IMR-90 (cell line): Measurements from ENCODE around the gene CD244. TPM values are rescaled to one million over a fixed set of nuclear protein-coding genes. Genes with fewer than 3 reads are reported as not detected.

ENCODE experiments used
- ATAC-seq: fragments of 200-7000 bp; cut with Tn5 transposase; 2 replicates; pipeline ENCODE4 v1.9.1; 2020; ENCODE audit warnings: low read depth, mild to moderate bottlenecking, moderate library complexity
- BruUV-seq: library from RNA; stranded (reverse); fragments of 400-500 nt; replicated peaks from 2 replicates; lab custom pipeline; 2021; lab: Mats Ljungman, UMichigan
- CTCF ChIA-PET: fragments of 300-600 bp; formaldehyde crosslinking; extraction: SDS; loops from one replicate; lab custom pipeline; 2021; ENCODE audit warnings: antibody characterized with exemption; lab: Yijun Ruan, JAX
- POLR2A ChIA-PET: fragments of 300-600 bp; sonication (Branson Sonifier 250); formaldehyde crosslinking; loops from one replicate; lab custom pipeline; 2022; ENCODE audit warnings: antibody characterized with exemption; ENCODE audit not compliant: unreplicated experiment; lab: Charles Lee
- DNase-seq: peaks from one replicate; pipeline ENCODE4 v3.0.0; 2013
- H2AFZ ChIP-seq: replicated peaks from 2 replicates; pipeline ENCODE3; 2013; ENCODE audit warnings: low read length, mild to moderate bottlenecking; ENCODE audit not compliant: poor library complexity
- H2AK5ac ChIP-seq: 2 replicates; pipeline ENCODE4 v1.6.1; 2013; ENCODE audit warnings: low read depth, low read length, inconsistent platforms
- H2AK9ac ChIP-seq: replicated peaks from 2 replicates; pipeline ENCODE3; 2013; ENCODE audit warnings: mild to moderate bottlenecking, low read depth, low read length, moderate library complexity; ENCODE audit not compliant: poor library complexity
- H2BK120ac ChIP-seq: 2 replicates; pipeline ENCODE4 v1.6.1; 2013; ENCODE audit warnings: low read depth, low read length, inconsistent platforms
- H2BK15ac ChIP-seq: 3 replicates; pipeline ENCODE4 v1.6.1; 2013; ENCODE audit warnings: low read depth, low read length, inconsistent platforms
- H2BK20ac ChIP-seq: 2 replicates; pipeline ENCODE4 v1.6.1; 2013; ENCODE audit warnings: low read depth, mild to moderate bottlenecking, inconsistent platforms, low read length, moderate library complexity
- H2BK5ac ChIP-seq: 2 replicates; pipeline ENCODE4 v1.6.1; 2013; ENCODE audit warnings: mild to moderate bottlenecking, low read depth, low read length, inconsistent platforms; ENCODE audit not compliant: poor library complexity, severe bottlenecking
- H3K14ac ChIP-seq: replicated peaks from 2 replicates; pipeline ENCODE4 v1.6.1; 2013; ENCODE audit warnings: low read depth, low read length, inconsistent platforms
- H3K18ac ChIP-seq: 2 replicates; pipeline ENCODE4 v1.6.1; 2013; ENCODE audit warnings: low read depth, low read length, control low read depth
- H3K23ac ChIP-seq: 2 replicates; pipeline ENCODE4 v1.6.1; 2013; ENCODE audit warnings: low read depth, low read length, inconsistent platforms
- H3K27ac ChIP-seq: 2 replicates; pipeline ENCODE4 v1.5.1; 2013; ENCODE audit warnings: mild to moderate bottlenecking, control low read depth, low read length; ENCODE audit not compliant: insufficient read depth
- H3K27me3 ChIP-seq: 2 replicates; pipeline ENCODE4 v1.6.1; 2013; ENCODE audit warnings: low read length; ENCODE audit not compliant: control insufficient read depth, insufficient read depth
- H3K36me3 ChIP-seq: 2 replicates; pipeline ENCODE4 v1.6.1; 2013; ENCODE audit warnings: low read length, mixed read lengths; ENCODE audit not compliant: control insufficient read depth, insufficient read depth
- H3K4ac ChIP-seq: 2 replicates; pipeline ENCODE4 v1.6.1; 2013; ENCODE audit warnings: low read depth, low read length, inconsistent platforms
- H3K4me1 ChIP-seq: 2 replicates; pipeline ENCODE4 v1.6.1; 2013; ENCODE audit warnings: low read length, mixed read lengths; ENCODE audit not compliant: control insufficient read depth, insufficient read depth
- H3K4me2 ChIP-seq: 2 replicates; pipeline ENCODE4 v1.6.1; 2013; ENCODE audit warnings: low read depth, mild to moderate bottlenecking, control low read depth, low read length, moderate library complexity
- H3K4me3 ChIP-seq: 2 replicates; pipeline ENCODE4 v1.5.1; 2013; ENCODE audit warnings: low read depth, mild to moderate bottlenecking, control low read depth, low read length, moderate library complexity; ENCODE audit not compliant: insufficient read depth
- H3K56ac ChIP-seq: 2 replicates; pipeline ENCODE4 v1.6.1; 2013; ENCODE audit warnings: low read length, inconsistent platforms; ENCODE audit not compliant: insufficient read depth; ENCODE audit errors: extremely low read depth
- H3K79me1 ChIP-seq, 2 experiments: 2 replicates each; pipeline ENCODE4 v1.6.1; 2013; ENCODE audit warnings: low read length in 2 of 2, inconsistent platforms in 1 of 2, low read depth in 1 of 2
- H3K9ac ChIP-seq: 2 replicates; pipeline ENCODE4 v1.6.1; 2013; ENCODE audit warnings: low read depth, low read length, control low read depth
- H3K9me1 ChIP-seq: 2 replicates; pipeline ENCODE4 v1.6.1; 2013; ENCODE audit warnings: low read length, inconsistent platforms; ENCODE audit not compliant: insufficient read depth
- H3K9me3 ChIP-seq: 2 replicates; pipeline ENCODE4 v1.6.1; 2013; ENCODE audit warnings: low read length; ENCODE audit not compliant: control insufficient read depth, insufficient read depth
- H4K20me1 ChIP-seq: 2 replicates; pipeline ENCODE4 v1.6.1; 2013; ENCODE audit warnings: low read length, inconsistent platforms; ENCODE audit not compliant: insufficient read depth
- H4K5ac ChIP-seq: 2 replicates; pipeline ENCODE4 v1.6.1; 2013; ENCODE audit warnings: mild to moderate bottlenecking, low read depth, low read length, control low read depth
- H4K8ac ChIP-seq, 2 experiments: 2 replicates each; pipeline ENCODE4 v1.6.1; 2013; ENCODE audit warnings: low read depth in 2 of 2, low read length in 2 of 2, control low read depth in 1 of 2, inconsistent platforms in 1 of 2
- H4K91ac ChIP-seq: 2 replicates; pipeline ENCODE4 v1.6.1; 2013; ENCODE audit warnings: low read depth, low read length, inconsistent platforms; ENCODE audit not compliant: insufficient read depth
- BHLHE40 ChIP-seq: fragments of 150-350 bp; IDR thresholded peaks from 2 replicates; pipeline ENCODE4 v1.6.1; 2016; ENCODE audit warnings: mild to moderate bottlenecking, low read depth, low read length
- CHD1 ChIP-seq: IDR thresholded peaks from 2 replicates; pipeline ENCODE4 v1.6.1; 2012; ENCODE audit warnings: low read depth, low read length, improper control_type of control experiment
- ELK1 ChIP-seq: fragments of 150-350 bp; IDR thresholded peaks from 2 replicates; pipeline ENCODE4 v1.6.1; 2016; ENCODE audit warnings: low read depth, mild to moderate bottlenecking, low read length, moderate library complexity, borderline replicate concordance
- FOS ChIP-seq: fragments of 150-350 bp; IDR thresholded peaks from 2 replicates; pipeline ENCODE4 v1.6.1; 2016; ENCODE audit warnings: low read depth, low read length
- MAZ ChIP-seq: IDR thresholded peaks from 2 replicates; pipeline ENCODE4 v1.6.1; 2012; ENCODE audit warnings: low read depth, mild to moderate bottlenecking, low read length, improper control_type of control experiment, moderate library complexity, borderline replicate concordance
- MXI1 ChIP-seq: IDR thresholded peaks from 2 replicates; pipeline ENCODE4 v1.6.1; 2012; ENCODE audit warnings: low read depth, mild to moderate bottlenecking, low read length, moderate library complexity, borderline replicate concordance
- NFE2L2 ChIP-seq: fragments of 150-350 bp; IDR thresholded peaks from 2 replicates; pipeline ENCODE4 v1.6.1; 2016; ENCODE audit warnings: low read depth, mild to moderate bottlenecking, low read length
- POLR2A ChIP-seq: IDR thresholded peaks from 2 replicates; pipeline ENCODE4 v1.6.1; 2012; ENCODE audit warnings: mild to moderate bottlenecking, low read depth, low read length
- RAD21 ChIP-seq: IDR thresholded peaks from 2 replicates; pipeline ENCODE4 v1.6.1; 2012; ENCODE audit warnings: low read length, improper control_type of control experiment
- RCOR1 ChIP-seq: IDR thresholded peaks from 2 replicates; pipeline ENCODE4 v1.6.1; 2012; ENCODE audit warnings: mild to moderate bottlenecking, low read length, improper control_type of control experiment; ENCODE audit not compliant: insufficient replicate concordance
- RFX5 ChIP-seq: IDR thresholded peaks from 2 replicates; pipeline ENCODE4 v1.8.0; 2012; ENCODE audit warnings: low read depth, mild to moderate bottlenecking, low read length, moderate library complexity
- SMC3 ChIP-seq: fragments of 150-350 bp; IDR thresholded peaks from 2 replicates; pipeline ENCODE4 v1.6.1; 2016; ENCODE audit warnings: low read depth, mild to moderate bottlenecking, antibody characterized with exemption, low read length, moderate library complexity
- USF2 ChIP-seq: fragments of 150-350 bp; IDR thresholded peaks from 2 replicates; pipeline ENCODE4 v1.6.1; 2017; ENCODE audit warnings: mild to moderate bottlenecking, antibody characterized with exemption, low read length, low read depth
- WGBS, 2 experiments: methylation state at CpG; one replicate each; pipeline versions ENCODE4 v1.1.5 to v1.1.7; 2013; ENCODE audit warnings: missing lambda C conversion rate in 2 of 2; ENCODE audit not compliant: insufficient read length in 1 of 2; ENCODE audit errors: extremely low coverage in 2 of 2; 5-methylcytosine and 5-hydroxymethylcytosine counted together
- dilution Hi-C: fragments of 300-500 bp; cut with HindIII; formaldehyde crosslinking; loops from one replicate; pipeline ENCODE4 v1.14.3; 2018; ENCODE audit warnings: low sequenced_read_pairs; ENCODE audit not compliant: unreplicated experiment
- in situ Hi-C: fragments of 300-500 bp; cut with MboI; formaldehyde crosslinking; loops from 3 replicates; pipeline ENCODE4 v1.14.3; 2019; ENCODE audit warnings: low sequenced_read_pairs, inconsistent platforms, mixed read lengths
- intact Hi-C: fragments of 100-400 bp; cut with micrococcal nuclease; formaldehyde crosslinking; loops from 2 replicates; pipeline ENCODE4 v1.10.0; 2022
- polyA plus RNA-seq, 3 experiments: library from polyadenylated mRNA; depleted of rRNA; stranded (reverse); fragments of >200 nt; gene quantifications; 2 replicates each; pipeline ENCODE4 v1.2.3, GENCODE V29; 2012; ENCODE audit warnings: low replicate concordance in 1 of 3
- total RNA-seq: library from RNA; depleted of rRNA; stranded (reverse); fragments of >200 nt; gene quantifications from 2 replicates; pipeline ENCODE4 v1.2.3, GENCODE V29; 2012

CD244 gene
- total and polyA plus RNA-seq, 2 of the 4 experiments (the other 2 are of a cell fraction) = not detected

GRCh38 chr1:160876311-160876710, 13.6 kb upstream of the CD244 start:
- POLR2A ChIA-PET = no interaction called here
- no CpG with 5 or more reads among the region's 5 CpGs for WGBS, 2 experiments
- TF ChIP-seq SMC3 (no peak), BHLHE40 (no peak), RAD21 (no peak), RFX5 (no peak), MXI1 (no peak), ELK1 (no peak), RCOR1 (no peak), USF2 (no peak), NFE2L2 (no peak), CHD1 (no peak), FOS (no peak), MAZ (no peak), POLR2A (no peak)
- no peak overlapping the region for H3K4ac ChIP-seq
- H3K23ac ChIP-seq = no peak overlapping the region
- H2AK5ac ChIP-seq = no peak overlapping the region
- dilution Hi-C loops = no loop called here
- H3K27me3 ChIP-seq = no peaks in the 10 kb centered on the region
- H3K9me3 ChIP-seq = no peaks in the 10 kb centered on the region
- H4K20me1 ChIP-seq = no peaks in the 10 kb centered on the region
- H2AK9ac ChIP-seq = no peak overlapping the region
- H4K5ac ChIP-seq = no peak overlapping the region
- BruUV-seq = no TSS peak
- no peaks in the 10 kb centered on the region for H3K4me1 ChIP-seq
- no peak overlapping the region for H3K56ac ChIP-seq
- H2BK15ac ChIP-seq = no peak overlapping the region
- intact Hi-C loops = no loop called here
- H3K18ac ChIP-seq = no peak overlapping the region
- H2BK20ac ChIP-seq = no peak overlapping the region
- no peak overlapping the region for H3K4me3 ChIP-seq
- H3K27ac ChIP-seq = no peak overlapping the region
- H2AFZ ChIP-seq = no peak overlapping the region
- CTCF ChIA-PET = no interaction called here
- no peak overlapping the region for H4K91ac ChIP-seq
- in situ Hi-C loops = no loop called here
- H3K36me3 ChIP-seq = no peaks in the 10 kb centered on the region
- H2BK5ac ChIP-seq = no peak overlapping the region
- H3K14ac ChIP-seq = no peak overlapping the region
- no peak overlapping the region for H2BK120ac ChIP-seq
- no peak overlapping the region for H3K4me2 ChIP-seq
- ATAC-seq (no peak), DNase-seq (no peak)
- H3K79me1 ChIP-seq = no peaks in the 10 kb centered on the region
- H4K8ac ChIP-seq = no peak overlapping the region
- no peaks in the 10 kb centered on the region for H3K9me1 ChIP-seq
- no peak overlapping the region for H3K9ac ChIP-seq
